GM18520 (cell line): ENCODE results near the gene COL19A1.
"Not testable (repeated sequence)": the region's sequence is repeated elsewhere in the genome, so short reads cannot be mapped to it uniquely, and the experiment has no call there.

ENCODE experiments used
- ATAC-seq: cut with Tn5 transposase; IDR thresholded peaks from one replicate; pipeline ENCODE4 v1.9.1; 2021; ENCODE audit not compliant: unreplicated experiment

Gene COL19A1

DNA sequence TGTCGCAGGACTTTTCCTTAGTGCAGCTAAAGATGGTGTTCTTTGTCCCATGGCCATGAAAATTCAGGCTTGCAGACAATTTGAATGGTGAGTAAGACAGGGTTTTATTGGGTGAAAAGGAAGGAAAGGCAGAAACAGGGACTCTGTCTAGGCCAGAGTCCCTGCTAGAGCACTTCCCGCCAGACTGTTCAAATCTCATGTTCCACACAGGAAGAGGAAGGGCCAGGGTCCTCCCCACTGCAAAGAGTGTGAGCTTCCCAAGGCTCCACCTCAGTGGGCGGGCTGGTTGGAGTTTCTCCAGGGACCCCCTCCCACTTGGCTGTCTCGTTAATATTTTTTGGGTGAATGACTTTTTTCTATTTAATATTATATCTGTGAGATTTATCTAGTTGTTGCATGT, 29.0 kb downstream of the COL19A1 start:
- no peak for ATAC-seq

GRCh38 chr6:69900869-69901268, 34.5 kb downstream of the COL19A1 start:
- no peak for ATAC-seq

GRCh38 chr6:69901361-69901760, 35.0 kb downstream of the COL19A1 start:
- ATAC-seq: no peak

DNA sequence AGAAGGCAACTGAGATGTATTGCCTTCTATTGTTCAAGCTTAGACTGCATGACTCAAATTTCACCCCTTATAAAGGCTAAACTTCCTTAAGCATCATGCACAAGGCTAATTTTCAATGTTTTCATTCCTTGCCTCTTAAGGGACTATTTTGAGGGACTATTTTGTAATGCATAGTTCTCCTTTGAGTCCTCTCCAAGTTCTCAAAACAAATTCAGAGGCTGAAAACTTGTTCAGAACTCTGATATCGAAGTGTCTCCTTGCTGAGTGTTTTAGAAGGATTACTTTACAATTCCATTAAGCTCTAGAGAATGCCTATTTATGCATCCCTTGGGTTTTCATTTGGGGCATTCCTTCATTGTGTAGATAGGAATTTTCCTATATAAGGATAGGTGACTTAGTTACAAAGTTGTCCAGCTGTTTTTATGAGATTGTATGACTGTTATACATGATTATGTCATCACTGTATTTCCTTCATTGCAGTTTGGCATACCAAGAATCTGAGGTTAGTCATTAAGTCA, 41.7 kb downstream of the COL19A1 start:
- ATAC-seq: no peak

- ATAC-seq: no peak
These were observed 47.0 kb downstream of the COL19A1 start for GRCh38 chr6:69913361-69913760.

GRCh38 chr6:69914015-69914485, 47.7 kb downstream of the COL19A1 start:
- ATAC-seq: no peak

DNA sequence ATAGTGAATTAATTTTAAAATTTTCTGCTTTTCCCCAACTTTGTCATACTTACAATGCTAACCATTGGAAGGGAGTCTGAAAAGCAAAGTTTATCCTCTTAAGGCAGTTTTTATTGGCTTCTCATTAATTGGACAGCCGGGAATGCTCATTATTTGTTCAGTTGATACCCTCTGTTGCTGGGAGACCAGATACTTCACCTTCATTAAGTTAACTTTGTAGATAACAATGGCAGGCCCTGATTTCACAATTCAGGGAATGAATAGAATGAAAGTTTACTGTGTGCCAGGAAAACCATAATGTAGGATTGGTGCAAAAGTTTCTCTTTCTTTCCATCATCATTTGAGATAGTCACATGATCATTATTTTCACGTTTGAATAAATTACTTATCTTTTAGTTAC, 49.0 kb downstream of the COL19A1 start:
- ATAC-seq: no peak

GRCh38 chr6:69917834-69918233, 51.5 kb downstream of the COL19A1 start:
- peak; percentile 78 for ATAC-seq

DNA sequence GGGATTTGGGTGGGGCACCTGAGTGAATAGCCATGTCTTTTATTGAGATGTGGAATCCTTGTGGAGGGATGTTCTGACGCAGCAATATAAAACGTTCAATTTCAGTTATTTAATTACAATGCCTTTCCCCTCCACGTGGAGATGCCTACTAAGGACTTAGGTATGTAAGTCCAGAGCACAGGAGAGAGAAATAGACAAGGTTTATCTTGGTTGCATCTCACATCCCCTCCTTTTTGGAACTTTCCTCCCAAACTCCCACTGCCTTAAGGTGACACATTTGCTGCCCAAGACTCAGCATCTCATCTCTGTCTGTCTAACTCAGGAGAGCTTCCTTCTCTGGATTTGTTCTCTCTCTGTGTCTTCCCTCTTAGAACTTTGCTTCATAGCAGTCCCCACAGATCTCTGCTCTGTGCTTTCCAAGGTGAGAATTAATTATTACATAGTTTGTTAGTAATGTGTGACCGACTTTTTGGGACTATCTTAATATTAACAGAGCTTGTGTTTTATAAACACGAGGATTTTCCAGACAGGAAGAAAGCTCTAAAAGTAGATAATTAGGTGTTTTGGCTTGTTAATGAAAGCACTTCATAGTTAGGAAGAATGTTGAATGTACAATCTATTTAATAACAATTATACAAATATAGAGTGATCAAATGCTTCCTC, 52.6 kb downstream of the COL19A1 start:
- no peak for ATAC-seq

DNA sequence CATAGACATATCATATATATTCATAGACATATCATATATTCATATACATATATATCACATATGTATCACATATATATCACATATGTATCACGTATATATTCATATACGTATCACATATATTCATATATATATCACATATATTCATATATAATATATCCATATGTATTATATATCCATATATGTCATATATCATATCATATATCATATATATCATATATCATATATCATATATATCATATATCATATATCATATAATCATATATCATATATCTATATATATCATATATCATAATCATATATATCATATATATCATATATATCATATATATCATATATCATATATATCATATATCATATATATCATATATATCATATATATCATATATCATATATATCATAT, 54.7 kb downstream of the COL19A1 start:
- not testable (repeated sequence) for ATAC-seq

DNA sequence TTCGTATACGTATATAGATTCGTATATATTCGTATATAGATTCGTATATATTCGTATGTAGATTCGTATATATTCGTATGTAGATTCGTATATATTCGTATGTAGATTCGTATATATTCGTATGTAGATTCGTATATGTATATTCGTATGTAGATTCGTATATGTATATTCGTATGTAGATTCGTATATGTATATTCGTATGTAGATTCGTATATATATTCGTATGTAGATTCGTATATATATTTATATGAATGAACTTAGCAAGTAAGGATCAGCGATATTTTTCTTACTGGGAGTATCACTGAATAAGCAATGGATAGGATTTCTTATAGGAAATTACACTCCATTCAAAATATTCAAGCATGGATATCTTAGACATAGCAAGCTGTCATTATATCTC, 55.3 kb downstream of the COL19A1 start:
- not testable (repeated sequence) for ATAC-seq

DNA sequence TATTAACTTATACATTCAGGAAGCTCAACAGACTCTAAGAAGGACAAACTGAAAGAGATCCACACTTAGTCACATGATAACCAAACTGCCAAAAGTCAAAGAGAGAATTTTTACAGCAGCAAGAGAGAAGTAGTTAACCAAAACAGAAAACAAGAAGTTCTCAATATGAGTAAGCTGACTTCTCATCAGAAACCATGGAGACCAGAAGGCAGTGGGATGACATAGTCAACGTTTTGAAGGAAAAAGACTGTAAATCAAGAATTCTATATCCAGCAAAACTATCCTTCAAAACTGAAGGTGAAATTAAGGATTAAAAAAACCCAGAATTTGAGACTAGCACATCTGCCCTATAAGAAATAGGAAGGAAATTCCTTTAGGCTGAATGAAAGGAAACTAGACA, 60.4 kb downstream of the COL19A1 start:
- no peak for ATAC-seq

- ATAC-seq: no peak
These were observed 66.9 kb downstream of the COL19A1 start for GRCh38 chr6:69933239-69933638.

GRCh38 chr6:69935079-69935478, 68.7 kb downstream of the COL19A1 start:
- no peak for ATAC-seq

GRCh38 chr6:69936674-69937363, 70.5 kb downstream of the COL19A1 start:
- no peak for ATAC-seq

DNA sequence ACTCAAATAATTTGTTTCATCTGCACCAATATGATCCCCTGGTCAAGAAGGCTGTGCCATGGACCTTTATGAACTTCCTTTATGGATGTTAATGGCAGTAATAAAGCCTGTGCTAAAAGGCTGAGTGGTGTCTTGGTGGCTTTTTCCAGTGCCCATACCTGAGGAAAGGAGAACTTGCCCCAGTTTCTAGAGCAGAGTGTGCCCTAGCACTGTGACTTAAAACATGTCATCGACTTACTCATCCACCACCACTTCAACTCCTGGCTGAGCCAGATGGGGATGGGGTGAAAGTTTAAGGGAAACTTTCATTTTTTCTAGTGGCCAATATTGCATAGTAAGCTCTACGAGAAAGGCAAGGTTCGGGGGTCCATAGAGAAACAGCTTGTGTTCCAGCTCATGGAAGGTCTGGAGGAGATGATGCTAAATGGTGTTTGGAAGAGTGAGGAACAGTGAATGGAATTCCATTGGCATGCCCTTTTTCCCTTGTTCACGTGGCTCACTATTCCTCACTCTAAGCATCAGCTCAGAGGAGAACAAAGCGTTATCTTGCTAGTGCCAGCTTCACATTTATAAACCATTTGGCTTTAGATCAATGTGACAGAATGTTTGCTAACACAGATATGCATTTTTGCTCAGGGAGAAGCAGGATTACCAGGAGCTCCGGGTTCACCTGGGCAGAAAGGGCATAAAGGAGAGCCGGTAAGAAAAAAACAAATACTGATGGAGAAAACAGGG, 71.2 kb downstream of the COL19A1 start:
- no peak for ATAC-seq

DNA sequence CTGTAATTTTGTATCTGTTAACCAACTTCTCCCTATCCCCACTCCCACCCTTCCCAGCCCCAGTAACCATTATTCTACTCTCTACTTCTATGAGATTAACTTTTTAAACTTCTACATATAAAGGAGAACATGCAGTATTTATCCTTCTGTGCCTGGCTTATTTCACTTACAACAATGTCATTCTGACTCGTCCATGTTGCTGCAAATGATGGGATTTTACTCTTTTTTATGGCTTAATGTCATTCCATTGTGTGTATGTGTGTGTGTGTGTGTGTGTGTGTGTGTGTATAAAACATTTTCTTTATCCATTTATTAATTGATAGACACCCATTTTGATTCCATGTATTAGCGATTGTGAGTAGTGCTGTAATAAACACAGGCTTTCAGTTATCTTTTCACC, 76.1 kb downstream of the COL19A1 start:
- ATAC-seq: no peak

- no peak for ATAC-seq
These were observed 78.8 kb downstream of the COL19A1 start for GRCh38 chr6:69945192-69945591.

DNA sequence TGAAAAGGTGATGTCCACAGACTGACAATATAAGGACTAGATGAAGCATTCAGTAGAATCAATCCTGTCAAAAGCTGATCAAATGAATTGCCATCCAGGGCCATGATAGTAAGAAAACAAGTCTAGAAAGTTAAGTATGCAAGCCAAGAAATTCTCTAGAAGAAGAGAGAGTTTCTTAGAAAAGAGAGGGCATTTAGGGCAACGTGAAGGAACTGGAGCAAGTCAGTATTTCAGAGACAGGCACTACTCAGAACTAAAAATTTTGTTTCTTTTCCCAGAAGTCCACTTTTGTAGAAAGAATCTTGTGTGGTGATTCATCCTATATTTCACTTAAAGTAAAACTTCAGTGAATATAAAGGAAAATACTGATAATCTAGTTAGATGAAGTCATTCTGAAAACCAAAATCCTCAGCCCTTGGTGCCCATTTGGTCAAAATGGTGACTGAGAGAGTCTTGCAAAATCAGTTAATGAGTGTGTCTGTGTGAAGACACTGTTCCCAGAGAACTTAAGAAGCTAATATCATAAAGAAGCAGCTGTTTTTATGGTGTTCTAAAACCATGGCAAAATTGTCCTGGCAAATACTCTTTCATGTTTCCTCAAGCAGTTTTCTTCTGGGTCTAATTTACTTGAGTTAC, 82.2 kb downstream of the COL19A1 start:
- no peak for ATAC-seq

GRCh38 chr6:69953491-69953890, 87.1 kb downstream of the COL19A1 start:
- ATAC-seq: no peak

DNA sequence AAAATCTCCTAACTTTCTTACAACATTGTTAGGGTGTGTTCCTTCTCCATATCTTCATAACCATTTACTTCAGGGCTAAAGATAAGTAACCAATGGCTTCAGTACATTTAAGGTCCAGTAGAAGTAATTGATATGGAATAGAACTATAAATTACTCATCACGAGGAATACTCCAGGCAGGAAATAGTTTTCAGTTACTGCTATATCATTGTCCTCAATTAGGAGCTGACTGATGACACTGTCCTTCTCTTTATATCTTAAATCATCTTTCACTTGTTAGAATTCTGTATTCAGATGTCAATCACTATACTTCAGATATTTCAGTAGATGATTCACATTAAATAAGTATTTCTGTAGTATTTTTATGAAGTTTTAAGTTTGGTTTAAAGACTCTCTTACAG, 88.4 kb downstream of the COL19A1 start:
- ATAC-seq: no peak
